HS-5 (cell line): ENCODE data around the gene AAGAB.
"Not testable (repeated sequence)": the region's sequence is repeated elsewhere in the genome, so short reads cannot be mapped to it uniquely, and the experiment has no call there.

Source experiments
- DNase-seq: peaks from one replicate; pipeline ENCODE4 v3.0.0-alpha.2; 2012; ENCODE audit warnings: low read depth

Gene AAGAB, protein sequence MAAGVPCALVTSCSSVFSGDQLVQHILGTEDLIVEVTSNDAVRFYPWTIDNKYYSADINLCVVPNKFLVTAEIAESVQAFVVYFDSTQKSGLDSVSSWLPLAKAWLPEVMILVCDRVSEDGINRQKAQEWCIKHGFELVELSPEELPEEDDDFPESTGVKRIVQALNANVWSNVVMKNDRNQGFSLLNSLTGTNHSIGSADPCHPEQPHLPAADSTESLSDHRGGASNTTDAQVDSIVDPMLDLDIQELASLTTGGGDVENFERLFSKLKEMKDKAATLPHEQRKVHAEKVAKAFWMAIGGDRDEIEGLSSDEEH

GRCh38 chr15:67254238-67255175, at the start of gene AAGAB, which contains the start of gene IQCH:
AAGAB (minus strand) TSS chr15:67254661; CDS start chr15:67254631, 30 bp downstream.
IQCH (plus strand) TSS chr15:67254786; CDS start chr15:67254897, 111 bp downstream.
- DNase-seq = peak; percentile 86

DNA sequence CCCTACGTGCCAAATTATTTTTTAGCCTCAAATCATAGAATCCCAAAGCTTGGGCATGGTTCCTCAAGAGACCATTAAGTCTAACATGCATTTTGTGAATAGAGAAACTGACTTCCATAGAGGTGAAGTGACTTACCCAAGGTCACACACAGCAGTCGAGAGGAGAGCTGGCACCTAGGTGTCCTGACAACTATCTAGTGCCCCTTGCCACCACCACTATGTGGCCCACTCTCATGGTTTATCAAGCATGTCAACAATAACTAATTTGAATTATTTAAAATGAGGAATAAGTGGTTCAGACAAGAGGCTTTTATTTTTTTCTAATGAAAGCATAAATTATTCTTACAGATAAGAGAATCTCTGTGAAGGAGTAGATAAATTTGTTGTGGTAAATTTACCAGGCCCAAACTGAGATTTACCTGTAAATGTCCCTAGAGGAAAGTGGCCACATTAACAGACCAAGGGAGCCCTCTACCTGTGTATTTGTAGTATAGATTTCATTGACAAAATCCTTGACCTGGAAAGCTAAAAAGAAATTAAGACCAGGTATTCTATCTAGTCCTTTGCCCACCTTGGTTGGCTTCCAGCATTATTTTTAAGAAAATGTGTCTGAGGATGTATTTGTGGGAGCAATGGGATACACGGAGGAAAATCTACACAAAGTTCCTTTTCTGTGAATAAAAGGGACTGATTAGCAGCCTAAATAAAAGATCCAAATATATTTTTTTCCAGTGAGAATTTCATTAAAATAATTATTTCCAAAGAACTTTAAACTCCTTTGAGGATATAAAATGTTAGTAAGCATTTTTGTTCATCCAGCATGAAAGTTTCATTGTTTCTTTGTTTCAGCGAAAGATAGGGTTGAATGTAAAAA, 49.3 kb upstream of the AAGAB start:
- peak; percentile 14 for DNase-seq

- DNase-seq = no peak
These were observed 46.0 kb upstream of the AAGAB start for GRCh38 chr15:67300266-67301025.

DNA sequence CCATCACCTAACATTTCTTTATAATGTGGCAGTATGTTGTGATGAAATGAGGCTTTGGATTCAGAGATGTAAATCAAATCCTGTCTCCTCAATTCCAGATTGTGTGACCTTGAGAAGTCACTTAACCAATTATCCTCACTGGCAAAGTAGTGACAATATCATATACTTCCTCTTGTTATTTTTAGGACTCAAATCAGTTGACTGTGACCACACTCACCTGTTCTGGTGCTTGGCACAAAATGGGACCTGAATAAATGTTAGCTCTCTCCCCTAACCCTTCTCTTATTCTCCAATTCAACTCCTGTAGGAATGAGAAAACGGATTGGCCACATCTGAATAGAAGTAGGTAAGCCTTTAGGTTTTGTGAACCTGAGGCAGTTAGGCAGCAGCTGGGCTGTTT, 42.2 kb upstream of the AAGAB start:
- no peak for DNase-seq

GRCh38 chr15:67296188-67296587, 41.7 kb upstream of the AAGAB start:
- DNase-seq = no peak

DNA sequence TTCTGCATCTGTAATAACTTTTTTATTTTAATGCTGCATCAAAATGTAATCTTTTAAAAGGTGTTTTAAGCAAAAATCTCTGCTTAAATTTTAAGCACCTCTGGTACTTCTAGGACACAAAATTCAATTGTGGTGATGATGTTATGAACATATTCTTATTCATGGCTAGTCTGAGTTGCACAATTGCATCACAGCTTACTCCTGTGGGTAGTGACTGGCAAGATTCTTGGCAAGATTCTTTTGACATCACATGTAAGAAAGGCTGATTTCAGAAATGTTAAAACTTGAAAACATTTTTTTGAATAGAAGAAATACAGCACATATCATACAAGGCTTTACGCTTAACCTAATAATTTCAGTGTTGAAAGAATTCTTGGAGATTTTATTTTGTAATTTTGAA, 35.9 kb upstream of the AAGAB start:
- no peak for DNase-seq

DNA sequence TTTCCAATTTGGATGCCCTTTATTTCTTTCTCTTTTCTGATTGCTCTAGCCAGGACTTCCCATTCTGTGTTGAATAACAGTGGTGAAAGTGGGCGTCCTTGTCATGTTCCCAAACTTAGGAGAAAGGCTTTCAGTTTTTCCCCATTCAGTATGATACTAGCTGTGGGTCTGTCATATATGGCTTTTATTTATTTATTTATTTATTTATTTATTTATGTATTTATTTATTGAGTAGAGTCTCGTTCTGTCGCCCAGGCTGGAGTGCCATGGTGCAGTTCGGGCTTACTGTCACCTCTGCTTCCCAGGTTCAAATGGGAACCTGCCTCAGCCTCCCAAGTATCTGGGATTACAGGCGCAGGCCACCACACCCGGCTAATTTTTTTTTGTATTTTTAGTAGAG, 31.9 kb upstream of the AAGAB start:
- not testable (repeated sequence) for DNase-seq

GRCh38 chr15:67285625-67286024, 31.2 kb upstream of the AAGAB start:
- not testable (repeated sequence) for DNase-seq

DNA sequence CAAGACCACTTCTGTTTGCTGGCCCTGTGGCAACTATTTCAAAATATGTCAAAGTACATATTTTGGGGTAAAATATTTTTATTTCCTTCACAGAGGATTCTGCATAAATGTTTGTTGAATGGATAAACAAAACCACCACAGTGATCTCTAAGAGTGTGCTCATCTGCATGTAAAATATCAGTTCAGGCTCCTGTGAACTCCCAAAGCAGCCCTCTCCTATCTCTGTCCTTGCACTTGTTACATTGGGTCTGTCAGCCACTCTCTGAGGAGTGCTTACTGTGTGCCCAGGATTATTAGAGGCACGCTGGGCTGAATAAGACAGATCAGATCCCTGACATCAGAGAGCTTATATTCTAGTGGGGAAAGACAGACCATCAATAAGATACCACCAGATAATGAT, 27.3 kb upstream of the AAGAB start:
- DNase-seq = no peak

DNA sequence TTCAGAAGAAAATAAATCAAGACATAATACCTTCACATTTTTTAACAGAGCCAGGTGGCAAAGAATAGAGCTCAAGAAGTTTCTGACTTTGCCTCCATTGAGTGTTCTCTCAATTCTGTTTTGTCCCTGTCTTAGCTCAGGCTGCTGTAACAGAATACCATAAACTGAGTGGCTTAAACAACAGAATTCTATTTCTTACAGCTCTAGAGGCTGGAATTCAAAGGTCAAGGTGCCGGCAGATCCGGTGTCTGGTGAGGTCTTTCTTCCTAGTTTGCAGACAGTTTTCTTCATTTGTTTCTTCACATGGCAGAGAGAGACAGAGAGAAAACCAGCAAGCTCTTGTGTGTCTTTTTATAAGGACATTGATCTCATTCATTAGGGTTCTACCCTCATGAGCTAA, 25.8 kb upstream of the AAGAB start:
- no peak for DNase-seq

- no peak for DNase-seq
These were observed 22.2 kb upstream of the AAGAB start for GRCh38 chr15:67276666-67277065.

DNA sequence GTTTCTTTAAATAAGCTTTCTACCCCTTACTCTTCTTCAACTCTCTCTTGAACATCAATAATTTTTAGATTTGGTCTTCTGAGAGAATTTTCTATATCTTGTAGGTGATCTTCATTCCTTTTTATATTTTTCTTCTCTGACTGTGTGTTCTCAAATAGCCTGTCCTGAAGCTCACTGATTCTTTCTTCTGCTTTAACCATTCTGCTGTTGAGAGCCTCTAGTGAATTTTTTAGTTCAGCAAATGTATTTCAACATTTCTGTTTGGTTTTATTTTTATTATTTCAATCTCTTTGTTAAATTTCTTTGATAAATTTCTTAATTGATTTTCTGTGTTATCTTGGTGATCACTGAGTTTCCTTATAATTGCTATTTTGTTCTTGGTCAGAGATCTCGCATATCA, 19.8 kb upstream of the AAGAB start:
- no peak for DNase-seq

DNA sequence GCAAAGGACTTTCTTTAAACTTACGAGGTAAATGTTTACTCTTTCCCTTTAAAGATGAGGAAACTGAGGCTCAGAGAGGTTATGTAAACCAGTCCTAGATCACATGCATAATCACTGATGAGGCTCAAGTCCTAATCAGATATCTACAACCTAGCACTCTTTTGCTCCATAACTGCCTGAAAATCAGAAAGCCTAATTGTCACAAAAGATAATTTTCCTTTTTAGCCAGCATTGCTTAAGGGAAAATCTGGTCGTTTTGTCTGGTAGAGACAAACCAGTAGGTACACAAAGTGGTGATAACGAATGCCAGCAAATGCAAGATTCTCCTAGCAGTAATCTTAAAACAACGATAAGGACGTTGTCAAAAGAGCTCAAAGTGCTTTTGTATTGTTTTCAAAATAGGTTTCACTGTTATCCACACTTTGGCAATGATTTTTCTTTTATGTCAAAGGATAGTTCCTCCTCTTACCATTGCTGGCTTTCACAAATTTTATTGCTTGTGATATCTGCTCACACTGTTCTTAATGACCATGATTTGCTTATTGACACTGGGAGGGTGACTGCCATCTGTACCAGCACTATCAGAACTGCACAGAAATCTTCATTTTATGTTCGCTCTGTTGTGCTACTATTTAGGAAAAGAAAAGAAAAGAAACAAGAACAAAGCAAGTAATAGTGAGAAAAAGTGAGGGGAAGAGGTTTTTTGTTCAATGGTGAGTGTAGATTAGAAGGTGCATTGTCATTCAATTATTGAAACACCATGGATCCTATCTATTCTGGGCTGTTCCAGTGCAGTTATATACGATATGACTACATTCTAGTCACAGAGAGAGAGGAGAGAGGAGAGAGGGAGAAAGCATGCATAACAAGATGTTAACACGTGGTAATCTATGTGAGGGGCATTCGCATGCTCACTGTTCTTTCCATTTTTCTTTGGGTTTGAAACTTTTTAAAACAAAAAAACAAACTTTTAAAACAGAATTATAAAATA, 13.8 kb upstream of the AAGAB start:
- DNase-seq = no peak

GRCh38 chr15:67267440-67267839, 13.0 kb upstream of the AAGAB start:
- DNase-seq = no peak

GRCh38 chr15:67266870-67267269, 12.4 kb upstream of the AAGAB start:
- DNase-seq = no peak

DNA sequence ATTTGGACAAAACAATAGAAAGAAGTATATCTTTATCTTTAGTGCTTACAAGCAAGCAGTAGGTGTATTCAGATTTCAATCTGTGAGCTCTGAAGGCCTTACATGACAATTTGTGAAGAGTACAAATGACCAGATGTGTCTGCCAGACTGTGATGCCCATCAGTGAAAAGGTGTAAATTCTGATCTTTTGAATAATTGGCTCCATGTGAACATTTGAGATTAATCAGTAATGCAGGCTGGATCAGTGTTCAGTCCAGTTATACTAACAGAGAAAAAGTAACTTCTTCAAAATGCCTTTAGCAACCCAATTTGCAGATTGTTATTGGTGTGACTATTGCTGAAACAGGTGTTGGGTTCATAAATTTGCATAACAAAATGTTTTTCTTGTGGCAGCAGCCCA, 5.3 kb upstream of the AAGAB start:
- DNase-seq = no peak

DNA sequence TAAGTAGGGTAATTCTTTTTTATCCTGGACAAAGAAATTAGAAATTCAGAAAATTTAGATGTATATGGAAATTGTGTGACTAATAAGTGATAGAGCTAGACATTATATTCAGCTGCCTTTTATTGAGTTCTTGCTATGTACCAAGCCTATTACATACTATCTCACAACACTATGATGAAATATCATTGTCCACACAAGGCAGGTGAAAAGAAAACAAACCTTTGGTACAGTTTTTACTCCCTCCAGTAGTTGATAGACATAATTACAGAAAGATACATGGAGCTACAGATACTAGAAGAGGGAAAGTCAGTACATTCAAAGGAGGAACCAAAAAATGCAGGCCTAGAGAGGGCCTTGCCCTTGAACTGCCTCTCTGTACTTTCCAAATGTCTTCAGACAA, 4.9 kb upstream of the AAGAB start:
- DNase-seq = no peak

DNA sequence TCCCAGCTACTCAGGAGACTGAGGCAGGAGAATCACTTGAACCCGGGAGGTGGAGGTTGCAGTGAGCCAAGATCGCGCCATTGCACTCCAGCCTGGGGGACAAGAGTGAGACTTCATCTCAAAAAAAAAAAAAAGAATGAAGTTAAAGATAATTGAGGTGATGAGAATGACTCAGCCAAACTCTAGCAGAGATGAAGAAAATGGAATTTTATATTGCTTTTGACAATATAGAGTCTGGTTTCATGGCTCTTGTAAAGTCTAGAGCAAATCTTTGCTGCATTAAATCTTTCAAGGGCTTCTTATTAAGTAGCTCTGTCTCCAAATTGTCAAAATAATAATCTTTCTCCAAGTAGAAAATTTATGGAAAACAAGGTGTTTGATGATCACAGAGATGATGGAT, 4.0 kb upstream of the AAGAB start:
- not testable (repeated sequence) for DNase-seq

DNA sequence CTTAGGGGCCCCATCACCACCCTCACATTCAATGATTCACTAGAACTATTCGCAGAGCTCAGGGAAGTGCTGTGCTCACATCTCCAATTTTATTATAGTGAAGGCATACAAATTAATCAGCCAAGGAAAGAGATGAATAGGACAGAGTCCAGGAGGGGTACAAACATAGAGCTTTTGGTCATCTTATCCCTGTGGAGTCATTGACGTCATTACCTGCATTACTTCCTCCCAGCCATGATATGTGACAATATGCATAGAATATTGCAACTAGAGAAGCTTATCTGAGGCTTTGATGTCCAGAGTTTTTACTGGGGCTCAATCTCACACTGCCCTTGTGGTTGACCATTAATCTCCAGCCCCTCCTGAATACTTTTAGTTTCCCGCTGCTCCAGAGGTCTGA, 1.6 kb upstream of the AAGAB start:
- DNase-seq = no peak
